Body of pancreas (tissue), 4 donors: ENCODE data around the gene STARD9. TPM values are rescaled to one million over a fixed set of nuclear protein-coding genes. Genes with fewer than 3 reads are reported as not detected.

ENCODE experiments used
- ATAC-seq: fragments of 150-250 bp; one replicate; pipeline ENCODE4 v1.9.1; 2016
- DNase-seq, 4 donors: peaks; one replicate each; pipeline ENCODE4 v3.0.0-alpha.2; 2019
- H3K27ac ChIP-seq, 4 donors: fragments of 200-600 bp; sonication (generic); 1 replicate in 3 of 4; 2 replicates in 1 of 4; pipeline versions ENCODE4 v1.5.1 to v1.6.1; 2016 to 2019; ENCODE audit warnings: mild to moderate bottlenecking in 1 of 4, mixed read lengths in 1 of 4, moderate library complexity in 1 of 4
- H3K27me3 ChIP-seq, 2 donors: fragments of 200-600 bp; sonication (generic); one replicate each; pipeline ENCODE4 v1.6.0; 2016; ENCODE audit warnings: mild to moderate bottlenecking in 1 of 2
- H3K36me3 ChIP-seq, 2 donors: fragments of 200-600 bp; sonication (generic); replicated peaks in 1 of 2; 2 replicates each; pipeline ENCODE4 v1.5.1; 2016; ENCODE audit warnings: low read depth in 2 of 2; ENCODE audit not compliant: insufficient read depth in 1 of 2
- H3K4me1 ChIP-seq: fragments of 200-600 bp; sonication (generic); one replicate; pipeline ENCODE4 v1.6.0; 2016
- H3K4me3 ChIP-seq, 2 donors: fragments of 200-600 bp; sonication (generic); 1 replicate in 1 of 2; 2 replicates in 1 of 2; pipeline ENCODE4 v1.5.1; 2016 to 2019
- H3K9me3 ChIP-seq, 3 donors: fragments of 200-600 bp; sonication (generic); 1 replicate in 2 of 3; 2 replicates in 1 of 3; pipeline ENCODE4 v1.5.1; 2016
- POLR2A ChIP-seq, 3 donors: fragments of 450-650 bp; IDR thresholded peaks; one replicate each; pipeline ENCODE4 v1.6.1; 2016; ENCODE audit warnings: antibody characterized with exemption in 3 of 3, mild to moderate bottlenecking in 2 of 3
- WGBS, 2 donors: methylation state at CpG; one replicate each; pipeline ENCODE4 v1.1.5; 2017; 5-methylcytosine and 5-hydroxymethylcytosine counted together
- intact Hi-C: fragments of 100-400 bp; cut with DNase I; formaldehyde crosslinking; loops from one replicate; pipeline ENCODE4 v1.15.1; 2023
- total RNA-seq, 2 donors: library from RNA; depleted of rRNA; stranded (reverse); fragments of >200 nt; gene quantifications; one replicate each; pipeline ENCODE4 v1.1.0, GENCODE V29; 2016
- TF ChIP-seq, protein P1 (sequence below), 7 experiments: fragments of 450-650 bp in 4 of 7; fragments of 200-600 bp in 3 of 7; sonication (generic) in 3 of 7; IDR thresholded peaks; one replicate each; pipeline ENCODE4 v1.5.1; 2016 to 2019; ENCODE audit warnings: antibody characterized with exemption in 7 of 7

The STARD9 gene
- total RNA-seq, 2 donors from 2014 or later, result 1.3 to 4.7 TPM

DNA sequence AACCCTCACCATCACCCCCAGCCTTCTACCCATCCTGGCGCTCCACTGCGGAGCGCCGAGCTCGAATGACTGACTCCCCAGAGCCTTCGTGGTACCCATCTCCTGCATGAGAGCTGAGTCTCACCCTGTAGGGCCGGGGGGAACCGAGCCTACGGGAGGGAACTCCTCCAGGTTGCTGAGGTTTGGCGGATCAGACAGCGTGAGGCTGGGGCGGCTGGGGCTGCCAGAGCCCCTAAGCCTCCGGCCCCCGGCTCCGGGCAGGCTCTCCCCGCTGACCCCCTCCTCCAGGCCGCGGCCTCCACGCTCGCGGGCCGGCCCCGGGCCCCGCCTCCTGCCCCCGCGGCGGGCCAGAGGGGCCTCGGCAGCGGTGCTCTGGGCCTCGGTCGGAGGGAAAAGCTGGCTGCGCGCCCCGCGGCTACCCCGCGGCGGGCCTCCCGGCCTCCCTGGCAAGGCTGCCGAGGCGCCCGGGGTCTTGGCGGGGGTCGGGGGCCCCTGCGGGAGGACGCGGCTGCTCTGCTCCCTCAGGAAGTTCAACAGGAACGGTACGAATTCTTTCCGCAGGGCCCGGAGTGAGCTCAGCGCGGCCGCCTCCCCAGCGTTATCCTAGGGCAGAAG lies 160.9 kb downstream of the STARD9 start:
- no peak for DNase-seq
- Histone ChIP-seq H3K4me3 (peak overlapping the region; percentile 44 to 66), H3K27me3 (no peaks in the 10 kb centered on the region), H3K4me1 (peaks cover 30% of the 10 kb centered on the region), H3K27ac (peak overlapping the region; percentile 86 to 91 (median 88)), H3K36me3 (peaks cover 12% of the 10 kb centered on the region in 2 donors), H3K9me3 (no peaks in the 10 kb centered on the region)
- ATAC-seq, result peak; percentile 18
- WGBS, 2 donors, result 2 to 17% methylated on average over 3 to 50 of the region's 55 CpGs
- TF ChIP-seq, protein P1, sequence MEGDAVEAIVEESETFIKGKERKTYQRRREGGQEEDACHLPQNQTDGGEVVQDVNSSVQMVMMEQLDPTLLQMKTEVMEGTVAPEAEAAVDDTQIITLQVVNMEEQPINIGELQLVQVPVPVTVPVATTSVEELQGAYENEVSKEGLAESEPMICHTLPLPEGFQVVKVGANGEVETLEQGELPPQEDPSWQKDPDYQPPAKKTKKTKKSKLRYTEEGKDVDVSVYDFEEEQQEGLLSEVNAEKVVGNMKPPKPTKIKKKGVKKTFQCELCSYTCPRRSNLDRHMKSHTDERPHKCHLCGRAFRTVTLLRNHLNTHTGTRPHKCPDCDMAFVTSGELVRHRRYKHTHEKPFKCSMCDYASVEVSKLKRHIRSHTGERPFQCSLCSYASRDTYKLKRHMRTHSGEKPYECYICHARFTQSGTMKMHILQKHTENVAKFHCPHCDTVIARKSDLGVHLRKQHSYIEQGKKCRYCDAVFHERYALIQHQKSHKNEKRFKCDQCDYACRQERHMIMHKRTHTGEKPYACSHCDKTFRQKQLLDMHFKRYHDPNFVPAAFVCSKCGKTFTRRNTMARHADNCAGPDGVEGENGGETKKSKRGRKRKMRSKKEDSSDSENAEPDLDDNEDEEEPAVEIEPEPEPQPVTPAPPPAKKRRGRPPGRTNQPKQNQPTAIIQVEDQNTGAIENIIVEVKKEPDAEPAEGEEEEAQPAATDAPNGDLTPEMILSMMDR (IDR thresholded peaks at IDR 0.05), result no peak
- TF ChIP-seq POLR2A (IDR thresholded peaks at IDR 0.05), result no peak
- intact Hi-C loops, result no loop called here

DNA sequence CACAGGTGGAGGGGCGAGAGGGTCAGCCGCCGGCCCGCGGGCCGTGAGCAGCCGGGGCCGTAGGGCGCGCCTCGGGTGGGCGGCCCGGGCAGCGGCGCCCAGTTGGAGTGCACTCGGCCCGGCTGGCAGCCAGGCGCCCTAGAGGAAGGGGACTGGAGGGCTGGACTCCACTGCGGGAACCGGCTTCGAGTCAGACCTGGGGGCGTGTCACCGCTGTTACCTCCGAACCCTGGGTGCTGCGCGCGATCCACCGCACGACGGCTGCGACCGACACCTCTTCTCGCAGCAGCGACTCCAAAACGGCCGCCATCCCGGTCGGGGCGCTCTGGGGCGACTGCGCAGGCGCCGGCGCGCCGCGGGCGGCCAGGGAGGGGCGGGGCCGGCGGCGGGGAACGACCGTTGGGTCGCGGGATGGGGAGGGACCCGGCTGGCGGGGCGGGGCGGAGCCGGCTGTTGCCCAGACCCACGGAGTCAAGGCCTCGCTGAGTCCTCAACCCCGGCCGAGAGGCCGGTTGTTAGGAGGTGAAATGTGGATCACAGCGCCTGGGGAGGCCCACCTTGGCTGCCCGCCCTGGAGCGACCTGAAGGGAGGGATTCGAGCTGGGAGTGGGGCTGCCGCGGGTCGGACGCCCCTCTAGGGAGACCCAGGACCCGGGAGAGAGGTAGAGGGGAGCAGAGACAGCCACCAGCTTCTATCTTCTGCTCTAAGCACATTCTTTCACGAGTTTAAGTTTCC lies 161.6 kb downstream of the STARD9 start, which contains the start of gene CDAN1:
Gene CDAN1 (minus strand): TSS at position 336 of the 736 bp plus-strand sequence. CDS start 26 bp downstream, at position 310.
- peaks cover 5 to 7% of the 10 kb centered on the region in 2 donors for H3K36me3 ChIP-seq
- TF ChIP-seq POLR2A (IDR thresholded peaks at IDR 0.05), result peak; percentile 58 to 84 (median 78)
- TF ChIP-seq, protein P1 (IDR thresholded peaks at IDR 0.05), result peak in 4 of 7 experiments; percentile 6 to 22 (median 14)
- H3K27ac ChIP-seq, result peak within 1 kb of the TSS; percentile 86 to 91 (median 88)
- DNase-seq (peak; percentile 93 to 95 (median 94)), ATAC-seq (peak; percentile 98)
- H3K9me3 ChIP-seq, result no peaks in the 10 kb centered on the region
- H3K27me3 ChIP-seq, result no peaks in the 10 kb centered on the region
- intact Hi-C loops, result no loop called here
- WGBS, 2 donors, result 1 to 2% methylated on average over 8 to 67 of the region's 76 CpGs
- peak within 1 kb of the TSS; percentile 44 to 66 for H3K4me3 ChIP-seq
- peaks cover 30% of the 10 kb centered on the region for H3K4me1 ChIP-seq

DNA sequence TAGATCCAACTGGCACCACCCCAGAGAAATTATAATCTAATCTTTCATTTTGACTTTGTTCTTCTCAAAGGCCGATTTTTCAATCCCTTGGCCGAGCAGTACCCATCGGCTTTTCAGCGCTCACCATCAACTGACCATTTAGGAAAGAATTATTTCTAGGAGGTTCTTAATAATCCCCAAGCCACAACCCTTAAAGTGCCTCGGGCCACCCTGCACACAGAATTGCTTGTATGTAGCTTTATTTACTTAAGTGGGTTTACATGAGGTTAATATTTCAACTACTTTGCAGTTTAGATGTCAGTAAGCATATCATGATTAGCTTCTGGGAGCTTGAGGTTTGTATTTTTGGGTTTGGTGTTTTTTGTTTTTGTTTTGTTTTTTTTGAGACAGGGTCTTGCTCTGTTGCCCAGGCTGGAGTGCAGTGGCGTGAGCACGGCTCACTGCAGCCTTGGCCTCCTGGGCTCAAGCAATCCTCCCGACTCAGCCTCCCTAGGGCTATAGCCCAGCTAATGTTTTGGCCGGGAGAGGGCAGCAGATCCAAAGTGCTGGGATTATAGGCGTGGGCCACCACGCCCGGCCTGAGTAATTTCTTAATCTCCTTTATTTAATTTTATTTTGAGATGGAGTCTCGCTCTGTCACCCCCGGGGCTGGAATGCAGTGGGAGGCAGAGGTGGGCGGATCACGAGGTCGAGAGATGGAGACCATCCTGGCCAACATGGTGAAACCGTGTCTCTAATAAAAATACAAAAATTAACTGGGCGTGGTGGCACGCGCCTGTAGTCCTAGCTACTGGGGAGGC lies 162.3 kb downstream of the STARD9 start:
- Histone ChIP-seq H3K9me3 (no peaks in the 10 kb centered on the region), H3K27ac (peak overlapping the region; percentile 86 to 91 (median 88)), H3K4me1 (peaks cover 30% of the 10 kb centered on the region), H3K27me3 (no peaks in the 10 kb centered on the region), H3K4me3 (no peak overlapping the region), H3K36me3 (peaks cover 0 to 4% of the 10 kb centered on the region in 2 donors)
- no peak for ATAC-seq
- intact Hi-C loops, result no loop called here
- DNase-seq, result no peak
- TF ChIP-seq, protein P1 (IDR thresholded peaks at IDR 0.05), result no peak
- TF ChIP-seq POLR2A (IDR thresholded peaks at IDR 0.05), result no peak
- WGBS, 2 donors, result 73 to 75% methylated on average over 20 to 21 of the region's 21 CpGs

DNA sequence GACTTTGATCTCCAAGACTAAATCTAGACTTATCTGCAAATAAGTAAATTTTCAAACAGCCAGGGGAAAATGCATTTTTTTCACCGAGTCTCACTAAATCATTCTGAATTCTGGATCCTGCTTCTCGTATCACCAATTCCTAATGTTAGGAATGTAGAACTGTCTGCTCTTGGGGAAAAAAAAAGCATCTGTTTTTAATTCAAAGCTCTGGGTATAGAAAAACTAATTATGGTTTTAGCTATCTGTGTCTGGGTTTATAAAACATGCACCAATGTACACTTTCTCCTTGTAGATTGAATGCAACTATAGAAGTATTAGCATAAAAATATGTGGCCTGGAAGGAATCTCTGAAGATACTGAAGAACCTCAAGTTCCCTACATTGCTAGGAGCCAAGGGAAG lies 166.3 kb downstream of the STARD9 start:
- peaks cover 8% of the 10 kb centered on the region for H3K4me1 ChIP-seq
- no peak overlapping the region for H3K4me3 ChIP-seq
- H3K27ac ChIP-seq, result no peak overlapping the region
- no peaks in the 10 kb centered on the region for H3K36me3 ChIP-seq
- intact Hi-C loops, result no loop called here
- H3K27me3 ChIP-seq, result no peaks in the 10 kb centered on the region
- no peak for DNase-seq
- ATAC-seq, result no peak
- no peaks in the 10 kb centered on the region for H3K9me3 ChIP-seq
- TF ChIP-seq, protein P1 (IDR thresholded peaks at IDR 0.05), result no peak
- TF ChIP-seq POLR2A (IDR thresholded peaks at IDR 0.05), result no peak
- WGBS, 2 donors, result 90% methylated on average over 2 of the region's 2 CpGs
